OCI-LY7 (cell line): ENCODE results near the gene ZNF541. TPM values are rescaled to one million over a fixed set of nuclear protein-coding genes. Genes with fewer than 3 reads are reported as not detected.

Experiments
- BruUV-seq: library from RNA; stranded (reverse); fragments of 400-500 nt; replicated peaks from 2 replicates; lab custom pipeline; 2021; lab: Mats Ljungman, UMichigan
- CTCF ChIA-PET: fragments of 300-600 bp; sonication (Branson Sonifier 250); formaldehyde crosslinking; loops from one replicate; lab custom pipeline; 2022; ENCODE audit warnings: antibody characterized with exemption; ENCODE audit not compliant: unreplicated experiment; lab: Charles Lee
- POLR2A ChIA-PET: fragments of 300-600 bp; sonication (Branson Sonifier 250); formaldehyde crosslinking; loops from one replicate; lab custom pipeline; 2022; ENCODE audit warnings: antibody characterized with exemption; lab: Charles Lee
- DNase-seq: peaks from one replicate; pipeline ENCODE4 v3.0.0-alpha.2; 2015; ENCODE audit warnings: low spot score
- H2AFZ ChIP-seq: fragments of 200-600 bp; sonication (generic), shearing (Covaris generic); 2 replicates; pipeline ENCODE4 v1.6.1; 2014; ENCODE audit warnings: mild to moderate bottlenecking, antibody characterized with exemption, low read length, moderate library complexity
- H3K27ac ChIP-seq: fragments of 200-600 bp; sonication (generic); 2 replicates; pipeline ENCODE4 v1.5.1; 2014; ENCODE audit warnings: mixed run types, low read depth, mild to moderate bottlenecking, moderate library complexity, low read length, inconsistent platforms; ENCODE audit not compliant: poor library complexity, severe bottlenecking
- H3K36me3 ChIP-seq: fragments of 200-600 bp; sonication (generic); 2 replicates; pipeline ENCODE4 v1.6.1; 2014; ENCODE audit warnings: mild to moderate bottlenecking, antibody characterized with exemption, low read length, moderate library complexity, mixed read lengths; ENCODE audit not compliant: insufficient read depth
- H3K4me1 ChIP-seq: fragments of 200-600 bp; sonication (generic); 2 replicates; pipeline ENCODE4 v1.5.1; 2014; ENCODE audit warnings: mild to moderate bottlenecking, low read length; ENCODE audit not compliant: insufficient read depth, poor library complexity, severe bottlenecking
- H3K4me2 ChIP-seq: fragments of 200-600 bp; sonication (generic); 2 replicates; pipeline ENCODE4 v1.6.1; 2014; ENCODE audit warnings: mild to moderate bottlenecking, low read length
- H3K4me3 ChIP-seq: fragments of 200-600 bp; sonication (generic); 2 replicates; pipeline ENCODE4 v1.5.1; 2014; ENCODE audit warnings: mild to moderate bottlenecking, low read depth, low read length; ENCODE audit not compliant: poor library complexity, severe bottlenecking
- H3K79me2 ChIP-seq: fragments of 200-600 bp; sonication (generic); 2 replicates; pipeline ENCODE4 v1.6.1; 2016; ENCODE audit warnings: low read depth, mild to moderate bottlenecking, low read length, moderate library complexity, mixed read lengths; ENCODE audit not compliant: insufficient read depth
- H3K9me2 ChIP-seq: fragments of 200-600 bp; sonication (generic); 2 replicates; pipeline ENCODE4 v1.6.1; 2016; ENCODE audit warnings: mild to moderate bottlenecking, low read length, mixed read lengths; ENCODE audit not compliant: insufficient read depth
- H3K9me3 ChIP-seq: fragments of 200-600 bp; sonication (generic); 2 replicates; pipeline ENCODE4 v1.6.1; 2014; ENCODE audit warnings: mild to moderate bottlenecking, mixed run types, low read length, mixed read lengths
- H4K20me1 ChIP-seq: fragments of 200-600 bp; sonication (generic); 2 replicates; pipeline ENCODE4 v1.6.1; 2014; ENCODE audit warnings: mild to moderate bottlenecking, antibody characterized with exemption, low read length, moderate library complexity, mixed read lengths; ENCODE audit not compliant: insufficient read depth
- CTCF ChIP-seq: fragments of 200-600 bp; sonication (generic); conservative IDR thresholded peaks from 2 replicates; pipeline ENCODE4 v1.5.1; 2014; ENCODE audit warnings: mild to moderate bottlenecking, antibody characterized with exemption, low read length, moderate library complexity, mixed read lengths
- EZH2phosphoT487 ChIP-seq: fragments of 200-600 bp; sonication (generic); IDR thresholded peaks from 2 replicates; pipeline ENCODE4 v1.6.1; 2018; ENCODE audit warnings: low read depth, borderline replicate concordance, mild to moderate bottlenecking, mixed run types, antibody characterized with exemption, low read length, moderate library complexity, mixed read lengths
- intact Hi-C: fragments of 100-400 bp; cut with micrococcal nuclease; formaldehyde crosslinking; loops from one replicate; pipeline ENCODE4 v1.10.0; 2022; ENCODE audit not compliant: unreplicated experiment
- total RNA-seq, 2 experiments: library from RNA; depleted of rRNA in 1 of 2; stranded (reverse); fragments of >200 nt in 1 of 2; shearing (Covaris generic) in 1 of 2; gene quantifications; 2 replicates each; pipeline ENCODE4 v1.2.3, GENCODE V29; 2014 to 2022

Gene ZNF541
- total RNA-seq, 2 experiments from 2014 or later = not detected

DNA sequence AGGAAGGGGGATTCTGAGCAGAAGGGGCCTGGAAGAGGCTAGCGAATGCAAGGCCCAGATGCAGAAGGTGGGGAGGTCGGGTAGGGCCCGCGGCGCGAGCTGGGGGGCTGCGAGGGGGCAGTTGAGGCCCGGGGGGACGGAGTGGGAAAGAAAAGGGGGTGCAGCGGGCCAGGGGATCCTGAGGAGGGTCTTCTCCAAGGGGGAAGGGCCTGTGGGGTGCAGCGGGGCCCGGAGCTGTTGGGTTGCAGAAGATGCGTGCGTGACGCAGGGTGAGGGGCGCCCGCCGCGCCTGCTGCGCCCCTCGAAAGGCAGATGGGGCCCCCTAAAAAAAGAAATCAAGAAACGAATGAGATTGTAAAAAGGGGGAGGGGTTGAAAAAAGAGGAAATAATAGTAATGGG lies 313 bp downstream of the ZNF541 start:
- no peaks in the 10 kb centered on the region for H3K36me3 ChIP-seq
- no peaks in the 10 kb centered on the region for H3K9me3 ChIP-seq
- TF ChIP-seq CTCF = no peak
- TF ChIP-seq EZH2phosphoT487 = no peak
- H4K20me1 ChIP-seq = no peaks in the 10 kb centered on the region
- CTCF ChIA-PET = no interaction called here
- no peaks in the 10 kb centered on the region for H3K9me2 ChIP-seq
- peaks cover 33% of the 10 kb centered on the region for H3K4me1 ChIP-seq
- no peak overlapping the region for H3K4me3 ChIP-seq
- intact Hi-C loops = no loop called here
- H3K4me2 ChIP-seq = no peak overlapping the region
- POLR2A ChIA-PET = no interaction called here
- no TSS peak for BruUV-seq
- H3K27ac ChIP-seq = no peak overlapping the region
- no peak for DNase-seq
- H2AFZ ChIP-seq = no peak overlapping the region
- H3K79me2 ChIP-seq = no peaks in the 10 kb centered on the region

- CTCF ChIA-PET = no interaction called here
These were observed 3.6 kb downstream of the ZNF541 start for GRCh38 chr19:47569331-47569730.

More at GRCh38 chr19:47569331-47569730, 3.6 kb downstream of the ZNF541 start:
- Histone ChIP-seq H3K9me3 (no peaks in the 10 kb centered on the region), H3K4me1 (peaks cover 7% of the 10 kb centered on the region), H3K27ac (no peak overlapping the region), H3K4me3 (no peak overlapping the region), H3K36me3 (no peaks in the 10 kb centered on the region), H3K9me2 (no peaks in the 10 kb centered on the region), H3K79me2 (no peaks in the 10 kb centered on the region), H4K20me1 (no peaks in the 10 kb centered on the region), H2AFZ (no peak overlapping the region), H3K4me2 (no peak overlapping the region)
- POLR2A ChIA-PET = interaction anchor here (1.1 kb wide), 1 partner anchor 8 kb away, joined by 4 read pairs; no protein-coding TSS in a partner anchor
- BruUV-seq = no TSS peak
- TF ChIP-seq CTCF (no peak), EZH2phosphoT487 (no peak)
- DNase-seq = no peak
- intact Hi-C loops = no loop called here
